ENCODE measurements around the gene TNRC6A.
"Not testable (repeated sequence)": the region's sequence is repeated elsewhere in the genome, so short reads cannot be mapped to it uniquely, and the experiment has no call there.

The TNRC6A gene

DNA sequence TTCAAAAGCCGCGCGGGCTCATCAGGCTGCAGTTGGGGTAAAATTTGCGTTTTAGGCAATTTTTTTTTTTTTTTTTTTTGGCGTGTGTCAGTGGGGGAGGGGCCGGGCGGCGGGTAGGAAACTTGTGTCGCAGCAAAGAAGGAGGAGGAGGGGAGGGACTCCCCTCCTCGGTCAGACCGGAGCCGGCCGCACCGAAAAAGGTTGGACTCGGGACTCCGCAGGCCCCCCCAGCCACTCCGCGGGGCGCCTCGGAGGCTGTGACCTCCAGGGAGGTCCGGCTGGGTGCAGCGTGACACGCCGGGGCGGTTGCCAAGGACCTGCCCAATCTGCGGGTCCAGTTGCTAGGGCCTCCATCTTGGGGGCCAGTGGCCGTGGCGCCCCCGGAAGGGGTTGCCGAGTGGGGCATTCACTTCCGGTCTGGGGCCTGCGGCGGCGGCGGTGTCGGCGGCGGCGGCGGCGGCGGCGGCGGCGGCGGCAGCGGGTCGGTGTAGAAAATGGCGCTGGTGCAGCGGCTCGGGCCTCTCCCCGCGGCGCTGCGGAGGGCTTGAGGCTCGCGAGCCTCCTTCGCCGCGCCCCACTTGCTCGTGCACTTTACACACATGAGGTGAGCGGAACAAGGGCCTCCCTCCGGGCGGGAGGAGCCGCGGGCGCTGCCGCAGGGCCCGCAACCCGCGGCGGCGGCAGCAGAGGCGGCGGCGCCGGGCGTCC, at the start of gene TNRC6A:
Gene TNRC6A (plus strand): TSS at position 409 of the 708 bp plus-strand sequence. CDS start 191 bp downstream, at position 600.
- DNase-seq: peak; percentile 81

DNA sequence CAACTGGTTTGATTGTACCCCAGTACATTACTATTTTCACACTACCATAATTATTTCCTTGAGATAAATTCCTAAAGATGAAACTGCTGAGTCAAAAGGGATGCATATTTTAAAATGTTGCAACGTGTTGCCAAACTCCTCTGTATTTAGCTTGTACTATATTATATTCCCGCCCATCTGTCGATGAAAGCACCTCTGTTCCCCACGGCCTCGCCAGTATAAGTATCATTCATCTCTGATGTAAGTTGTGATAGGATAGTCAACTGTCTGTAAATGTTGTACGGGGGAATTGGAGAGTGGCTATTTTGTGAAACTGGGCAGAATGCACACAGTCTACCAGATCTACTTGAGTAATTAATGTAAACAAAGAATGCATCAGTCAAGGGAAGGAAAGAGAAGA, 47.7 kb upstream of the TNRC6A start:
- no peak for DNase-seq

DNA sequence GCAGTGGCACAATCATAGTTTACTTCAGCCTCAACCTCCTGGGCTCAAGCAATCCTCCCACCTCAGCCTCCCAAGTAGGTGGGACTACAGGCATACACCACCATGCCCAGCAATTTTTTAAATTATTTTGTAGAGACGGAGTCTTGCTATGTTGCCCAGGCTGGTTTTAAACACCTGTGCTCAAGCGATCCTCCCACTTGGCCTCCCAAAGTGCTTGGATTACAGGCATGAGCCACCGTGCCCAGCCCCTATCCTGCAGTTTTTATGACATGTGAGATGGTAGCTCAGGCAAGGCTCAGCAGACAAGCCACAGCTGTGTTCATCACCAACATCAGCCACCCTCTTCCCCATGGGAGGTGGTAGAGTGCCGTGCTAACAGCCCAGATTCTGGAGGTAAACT, 46.2 kb upstream of the TNRC6A start:
- no peak for DNase-seq

GRCh38 chr16:24683847-24684493, 45.5 kb upstream of the TNRC6A start:
- no peak for DNase-seq

- DNase-seq: no peak
Measured at GRCh38 chr16:24685539-24686432, 43.7 kb upstream of the TNRC6A start.

DNA sequence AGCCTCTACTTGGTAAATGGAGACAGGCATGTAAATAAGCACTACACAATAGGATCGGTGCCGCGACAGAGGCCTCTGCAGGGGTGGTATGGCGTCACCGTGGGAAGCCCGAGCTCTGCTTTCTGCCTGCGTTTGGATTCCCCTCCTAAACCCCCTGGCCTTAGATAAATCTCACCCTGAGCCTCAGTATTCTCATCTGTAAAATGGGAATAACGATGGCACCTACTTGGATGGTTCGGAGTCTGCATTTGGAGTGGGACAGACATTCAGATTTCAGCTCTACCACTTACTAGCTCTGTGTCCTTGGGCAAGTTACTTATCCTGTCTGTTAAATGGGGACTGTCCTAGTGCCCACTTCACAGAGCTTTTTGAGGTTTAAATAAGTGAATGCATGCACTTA, 42.8 kb upstream of the TNRC6A start:
- DNase-seq: no peak

DNA sequence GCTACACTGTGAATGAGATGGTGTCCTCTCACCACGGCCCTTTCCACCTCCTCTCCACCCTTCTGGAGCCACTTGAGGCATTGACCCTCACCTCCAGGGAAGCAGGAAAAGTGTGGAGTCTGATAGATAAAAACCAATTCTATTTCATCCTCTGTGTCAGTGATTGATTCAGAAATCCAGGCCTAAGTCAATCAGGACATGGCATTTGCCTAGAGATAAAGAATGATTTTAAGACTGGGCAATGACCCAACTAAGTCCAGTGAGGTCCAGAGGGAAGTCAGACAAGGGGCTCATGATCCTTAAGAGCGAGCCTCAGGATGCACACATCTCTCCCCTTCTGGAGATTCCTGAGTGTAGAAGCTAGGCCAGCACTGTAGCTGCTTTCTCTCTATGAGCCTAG, 41.1 kb upstream of the TNRC6A start:
- no peak for DNase-seq

DNA sequence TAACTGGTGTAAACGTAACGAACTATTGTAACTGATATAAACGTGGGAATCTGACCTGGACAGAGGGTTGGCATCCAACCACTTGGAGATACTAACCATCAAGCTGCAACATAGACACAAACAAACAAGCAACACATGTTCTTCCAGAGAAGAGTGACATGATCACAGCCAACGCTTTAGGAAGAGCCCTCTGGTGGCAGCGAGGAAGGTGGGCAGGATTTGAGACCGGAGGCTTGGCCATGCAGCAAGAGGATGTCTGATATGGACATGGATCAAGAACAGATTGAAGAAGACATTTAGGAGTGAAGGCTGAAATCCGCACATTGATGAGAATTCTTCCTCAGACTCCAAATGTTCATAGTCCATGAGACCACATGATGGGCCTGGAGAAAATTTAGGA, 40.3 kb upstream of the TNRC6A start:
- DNase-seq: no peak

DNA sequence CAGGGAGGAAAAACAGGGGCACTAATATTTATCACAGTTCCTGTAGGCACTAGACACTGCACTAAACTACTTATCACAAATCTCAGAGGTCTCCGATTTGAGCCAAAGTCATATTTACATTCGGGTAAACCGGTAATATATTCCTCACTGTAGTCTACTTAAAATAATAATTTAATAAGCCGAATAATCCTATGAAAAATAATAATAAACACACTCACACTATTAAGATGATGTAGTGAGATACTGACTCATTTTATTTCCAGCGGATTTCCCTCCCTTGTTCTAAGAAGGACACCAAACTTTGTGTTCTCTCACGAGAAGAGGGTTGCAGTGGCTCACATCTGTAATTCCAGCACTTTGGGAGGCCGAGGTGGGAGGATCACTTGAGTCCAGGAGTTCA, 36.6 kb upstream of the TNRC6A start:
- DNase-seq: no peak

DNA sequence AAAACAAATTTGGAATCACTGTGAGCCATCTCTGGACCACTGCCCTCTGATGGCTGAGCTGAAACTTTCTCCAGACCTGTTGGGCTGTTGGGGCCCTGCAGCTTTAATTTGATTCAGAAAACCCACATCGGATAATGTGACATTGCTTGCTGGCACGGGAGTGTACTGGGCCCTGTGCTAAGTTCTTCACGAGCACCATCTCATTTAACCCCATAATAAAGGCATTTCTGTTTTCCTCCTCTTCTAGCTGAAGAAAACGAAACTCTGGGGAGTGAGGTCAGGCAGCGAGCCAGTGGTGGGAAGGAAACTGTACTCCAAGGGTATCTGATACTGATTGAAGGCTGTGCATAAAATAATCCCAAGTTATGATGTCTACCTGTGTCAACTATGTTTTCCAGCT, 34.5 kb upstream of the TNRC6A start:
- DNase-seq: no peak

- no peak for DNase-seq
Measured at GRCh38 chr16:24696699-24697098, 32.8 kb upstream of the TNRC6A start.

DNA sequence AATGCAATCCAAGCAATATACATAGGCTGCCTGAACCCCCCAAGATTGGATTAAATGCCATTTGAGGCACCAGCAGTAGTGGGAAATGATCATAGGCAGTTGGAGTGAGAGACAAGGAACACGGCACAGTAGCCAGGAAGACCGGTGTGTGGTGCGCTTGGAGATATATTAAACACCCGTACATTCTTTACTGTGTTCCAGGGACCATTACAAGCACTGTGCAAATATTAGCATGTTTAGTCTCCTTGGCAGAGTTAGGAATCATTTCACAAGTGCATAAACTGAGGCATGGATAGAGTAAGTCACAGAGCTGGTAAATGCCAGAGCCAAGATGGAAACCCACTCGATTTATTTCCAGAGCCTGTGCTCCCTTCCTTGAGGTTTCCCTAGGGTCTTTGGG, 31.1 kb upstream of the TNRC6A start:
- no peak for DNase-seq

GRCh38 chr16:24699151-24699723, 30.2 kb upstream of the TNRC6A start:
- no peak for DNase-seq

DNA sequence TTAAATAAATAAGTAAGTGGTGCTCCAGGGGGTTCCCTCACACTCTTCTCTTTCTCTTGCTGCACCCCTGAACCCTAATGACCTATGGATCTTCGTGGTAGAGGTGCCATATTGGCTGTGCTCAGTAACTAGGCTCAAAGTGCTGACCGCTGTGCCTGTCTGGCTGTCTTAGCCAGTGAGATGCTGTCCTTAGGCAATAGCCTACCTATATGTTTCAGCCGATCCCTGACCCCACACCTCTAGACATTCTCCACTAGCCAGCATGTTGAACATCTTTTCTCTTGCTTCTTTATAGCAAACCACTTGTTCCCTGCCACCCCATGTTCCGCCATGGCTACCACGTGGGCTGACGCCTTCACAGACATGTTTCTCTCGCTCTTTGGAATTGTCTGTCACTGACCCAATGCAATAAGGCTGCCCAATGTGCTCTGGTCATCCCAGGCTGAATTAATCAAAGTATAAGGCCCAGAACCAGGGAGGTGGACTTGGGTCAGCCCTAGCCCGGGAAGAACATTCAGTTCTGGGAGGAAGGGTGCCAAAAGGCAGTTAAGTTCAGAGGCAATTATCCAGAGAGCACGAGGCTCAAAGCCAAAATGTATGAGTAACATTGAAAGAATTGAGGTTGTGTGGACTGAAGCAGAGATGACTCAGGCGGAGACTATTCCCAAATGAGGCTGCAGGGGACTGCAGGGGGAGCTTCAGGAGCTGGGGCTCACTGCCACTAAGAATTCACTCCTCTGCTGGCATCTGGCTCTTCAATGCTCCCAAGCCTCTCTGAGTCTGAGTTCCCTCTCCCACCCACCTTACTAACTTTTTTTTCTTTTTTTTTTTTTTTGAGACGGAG, 28.7 kb upstream of the TNRC6A start:
- DNase-seq: no peak

DNA sequence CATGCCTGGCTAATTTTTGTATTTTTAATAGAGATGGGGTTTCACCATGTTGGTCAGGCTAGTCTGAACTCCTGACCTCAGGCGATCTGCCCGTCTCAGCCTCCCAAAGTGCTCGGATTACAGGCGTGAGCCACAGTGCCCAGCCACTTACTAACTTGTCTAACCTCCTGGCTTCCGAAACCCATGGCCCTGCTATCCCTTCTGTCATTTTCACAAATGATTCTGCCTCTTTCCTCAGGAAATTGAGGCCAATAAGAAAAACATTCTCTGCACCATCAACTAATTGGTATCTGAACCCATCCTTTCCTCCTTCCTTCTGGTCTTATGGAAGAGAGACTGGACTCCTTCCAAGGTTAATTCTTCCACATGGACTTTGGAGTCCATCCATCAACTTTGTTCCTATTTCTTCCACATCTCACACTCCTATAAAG, 27.9 kb upstream of the TNRC6A start:
- no peak for DNase-seq

GRCh38 chr16:24707760-24708159, 21.7 kb upstream of the TNRC6A start:
- not testable (repeated sequence) for DNase-seq

DNA sequence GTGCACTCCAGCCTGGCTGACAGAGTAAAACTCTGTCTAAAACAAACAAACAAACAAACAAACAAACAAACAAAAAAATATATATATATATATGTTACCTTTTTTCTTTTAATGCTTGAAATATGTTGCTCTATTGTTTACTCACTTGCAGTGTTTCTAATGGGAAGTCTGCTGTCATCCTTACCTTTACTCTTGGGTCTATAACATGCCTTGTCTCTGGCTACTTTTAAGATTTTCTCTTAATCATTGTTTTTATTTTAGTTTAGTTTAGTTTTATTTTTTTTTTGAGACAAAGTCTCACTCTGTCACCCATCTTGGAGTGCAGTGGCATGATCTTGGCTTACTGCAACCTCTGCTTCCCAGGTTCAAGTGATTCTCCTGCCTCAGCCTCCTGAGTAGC, 16.1 kb upstream of the TNRC6A start:
- no peak for DNase-seq

DNA sequence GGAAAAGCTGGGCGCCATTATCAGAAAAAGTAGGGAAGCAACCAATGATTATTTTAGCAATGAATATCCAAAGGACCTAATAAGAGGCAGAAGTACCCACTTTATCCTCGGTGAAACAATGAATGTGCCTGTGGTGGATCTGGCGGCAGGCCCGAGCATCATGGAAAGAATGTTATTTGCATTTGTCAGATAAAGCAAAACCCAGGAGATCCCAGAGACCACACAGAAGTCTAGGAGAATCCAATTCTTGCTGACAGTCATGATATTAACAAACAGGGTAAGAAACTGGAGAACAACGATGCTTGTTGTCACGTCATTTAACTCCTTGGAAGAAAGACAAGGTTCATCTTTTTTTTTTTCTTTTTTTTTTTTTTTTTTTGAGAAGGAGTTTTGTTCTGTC, 12.0 kb upstream of the TNRC6A start:
- DNase-seq: no peak

DNA sequence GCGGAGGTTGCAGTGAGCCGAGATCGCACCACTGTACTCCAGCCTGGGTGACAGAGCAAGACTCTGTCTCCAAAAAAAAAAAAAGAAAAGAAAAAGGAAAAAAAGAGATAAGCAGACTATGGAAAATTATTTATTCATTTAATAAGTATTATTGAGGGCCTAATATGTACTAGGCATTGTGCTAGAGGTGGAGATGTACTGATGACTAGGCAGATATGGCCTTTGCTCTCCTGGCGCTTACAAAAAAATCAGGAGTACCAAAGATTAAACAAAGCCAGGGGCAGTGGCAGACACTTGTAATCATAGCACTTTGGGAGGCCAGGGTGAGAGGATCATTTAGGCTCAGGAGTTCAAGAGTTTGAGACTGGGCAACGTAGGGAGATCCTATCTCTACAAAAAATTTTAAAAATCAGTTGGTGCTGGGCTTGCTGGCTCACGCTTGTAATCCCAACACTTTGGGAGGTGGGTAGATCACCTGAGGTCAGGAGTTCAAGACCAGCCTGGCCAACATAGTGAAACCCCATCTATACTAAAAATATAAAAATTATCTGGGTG, 10.4 kb upstream of the TNRC6A start:
- no peak for DNase-seq

GRCh38 chr16:24721830-24722238, 7.6 kb upstream of the TNRC6A start:
- peak; percentile 18 for DNase-seq

DNA sequence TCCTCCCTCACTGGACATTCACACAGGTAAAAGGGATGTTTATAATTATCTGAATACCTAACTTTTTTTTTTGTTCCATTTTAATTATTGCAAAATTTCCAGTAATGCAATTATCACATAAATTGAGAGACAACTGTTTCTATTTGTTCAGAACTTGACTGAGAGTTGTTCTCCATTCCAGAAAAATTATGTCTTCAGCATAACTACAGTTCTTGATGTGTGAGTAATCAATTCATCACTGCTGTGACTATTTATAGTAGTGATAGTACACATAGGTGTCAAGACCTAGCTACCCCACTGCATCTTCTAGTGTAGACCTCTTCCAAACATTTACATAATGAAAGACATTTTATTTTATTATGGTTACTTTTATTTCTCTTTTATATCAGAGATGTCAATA, 5.8 kb upstream of the TNRC6A start:
- no peak for DNase-seq

- DNase-seq: no peak
Measured at GRCh38 chr16:24728011-24728410, 1.4 kb upstream of the TNRC6A start.
